Measurements from ENCODE around the gene ZNF621. TPM values are rescaled to one million over a fixed set of nuclear protein-coding genes. Genes with fewer than 3 reads are reported as not detected.

ZNF621 gene
- total and polyA plus RNA-seq, 9 of the 15 experiments (the other 6 are each of a cell fraction or from before 2014, with no cell fraction given): 4.7 to 28.9 (median 20.6) TPM

DNA sequence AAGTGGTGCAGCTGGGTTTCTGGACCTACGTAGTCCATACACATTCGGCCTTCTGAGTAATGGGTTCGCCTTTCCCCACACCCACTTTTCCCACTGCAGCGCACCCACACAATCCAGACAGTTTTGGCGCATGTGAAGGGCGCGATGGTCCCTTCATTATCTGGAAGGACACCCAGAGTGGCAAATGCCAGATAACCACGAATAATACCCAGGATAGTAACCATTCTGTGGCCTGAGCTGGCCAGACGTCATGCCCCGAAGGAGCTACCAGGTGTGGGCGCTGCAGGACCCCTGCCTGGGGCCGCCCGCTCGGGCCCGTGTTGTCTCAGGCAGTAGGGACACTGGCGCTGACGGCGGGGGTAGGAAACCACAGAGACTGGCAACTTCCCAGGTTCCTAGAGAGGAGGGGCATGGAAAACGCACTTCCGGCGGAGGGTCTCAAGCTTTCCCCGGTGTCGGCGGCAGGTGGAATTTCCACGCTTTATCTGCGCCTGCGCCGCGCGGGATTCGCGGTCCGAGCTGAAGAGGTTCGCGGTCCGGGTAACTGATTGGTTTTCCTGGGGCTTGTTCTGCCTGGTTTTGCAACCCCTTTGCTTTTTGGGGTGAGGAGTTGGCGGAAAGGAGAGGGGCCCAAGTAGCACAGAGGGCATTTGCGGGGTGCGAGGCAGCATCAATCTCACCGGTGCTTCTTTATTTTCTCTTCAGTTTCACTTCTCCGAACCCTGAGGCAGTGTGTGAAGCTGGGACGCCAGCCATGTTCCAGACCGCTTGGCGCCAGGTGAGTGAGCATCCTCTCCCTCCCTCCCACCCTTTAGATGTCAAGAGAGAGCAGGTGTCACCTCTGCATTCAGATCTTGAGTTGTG is 18.9 kb upstream of the ZNF621 start, which contains the start of gene ZNF620:
Gene ZNF620, plus strand, starts transcription at position 441 of the 864 bp plus-strand sequence. Its CDS starts 314 bp downstream, at position 755.
- intact Hi-C loops (cut with micrococcal nuclease): no loop called here
- no peaks in the 10 kb centered on the region for H3K79me2 ChIP-seq (ENCODE audit: control insufficient read depth, insufficient read depth, low read length)
- H3K27me3 ChIP-seq (ENCODE audit: control insufficient read depth in 2 of 2, insufficient read depth in 2 of 2, low read length in 2 of 2): no peaks in the 10 kb centered on the region
- peak within 1 kb of the TSS; percentile 84 for H2AFZ ChIP-seq (ENCODE audit: low read depth, low read length)
- ATAC-seq: peak; percentile 96
- 14% methylated on average over 40 of the region's 44 CpGs for WGBS (ENCODE audit: insufficient coverage, low coverage, missing lambda C conversion rate)
- no peaks in the 10 kb centered on the region for H3K36me3 ChIP-seq (ENCODE audit: control insufficient read depth, insufficient read depth, low read length)
- DNase-seq (ENCODE audit: extremely low read depth in 1 of 4, low spot score in 3 of 4): peak; percentile 78 to 86 (median 82)
- H3K4me1 ChIP-seq (replicated peaks in 1 of 2; ENCODE audit: control insufficient read depth in 2 of 2, insufficient read depth in 2 of 2, low read length in 2 of 2): peaks cover 0 to 7% of the 10 kb centered on the region in 2 experiments; a peak in 3 of 5 replicates
- no peaks in the 10 kb centered on the region for H3K9me3 ChIP-seq (replicated peaks; ENCODE audit: control insufficient read depth, insufficient read depth, low read depth, low read length)
- TSS peak; percentile 94 for BruUV-seq (replicated peaks)
- H3K9me1 ChIP-seq (ENCODE audit: control insufficient read depth, insufficient read depth, low read length): no peaks in the 10 kb centered on the region
- ChIA-PET POLR2A (interaction anchor here (0.6 to 2.5 kb wide), 14 partner anchors 10 to 194 kb away, joined by 3 to 19 read pairs (median 4); partner anchors contain the start of genes ZNF619 and ZNF621), CTCF (ENCODE audit: low intra/inter-chr PET ratio) (no interaction called here)
- H3K4me3 ChIP-seq: peak within 1 kb of the TSS; percentile 52
- H3K9ac ChIP-seq (ENCODE audit: insufficient read depth in 1 of 2, low read depth in 2 of 2, low read length in 2 of 2): peak within 1 kb of the TSS; percentile 42 to 91
- peak within 1 kb of the TSS; percentile 77 for H3K4me2 ChIP-seq (ENCODE audit: insufficient read depth, low read length)
- in situ Hi-C loops (cut with MboI): no loop called here
- FAIRE-seq: peak; percentile 44
- peak within 1 kb of the TSS; percentile 55 for H3K27ac ChIP-seq (ENCODE audit: extremely low read depth, low read depth, low read length)
- H4K20me1 ChIP-seq (replicated peaks; ENCODE audit: control insufficient read depth, insufficient read depth, low read length): no peaks in the 10 kb centered on the region
- TF ChIP-seq KLF1 (tag; IDR thresholded peaks at IDR 0.05) (no peak), FOXJ3 (CRISPR knock-in tag; IDR thresholded peaks at IDR 0.05) (no peak), RAD21 (CRISPR knock-in tag; conservative IDR thresholded peaks at IDR 0.05 in 1 of 2, IDR thresholded peaks at IDR 0.05 in 1 of 2) (peak in 1 of 2 experiments; percentile 53; a peak in 2 of 4 replicates), STAT5A (IDR thresholded peaks at IDR 0.05; ENCODE audit: borderline replicate concordance, low read length) (no peak), ZNF79 (CRISPR knock-in tag; IDR thresholded peaks at IDR 0.05; ENCODE audit: low read depth) (no peak), TOE1 (IDR thresholded peaks at IDR 0.05; ENCODE audit: borderline replicate concordance) (peak; percentile 62; the same call in 1 of the 2 replicates), TOE1 (CRISPR knock-in tag; IDR thresholded peaks at IDR 0.05; ENCODE audit: borderline replicate concordance, low read depth) (no peak), NR3C1 (CRISPR knock-in tag; IDR thresholded peaks at IDR 0.05) (no peak), MEIS2 (IDR thresholded peaks at IDR 0.05; ENCODE audit: partially characterized antibody) (no peak), CHD4 (IDR thresholded peaks at IDR 0.05; ENCODE audit: insufficient read depth, insufficient replicate concordance, low read depth, low read length, poor library complexity, severe bottlenecking) (no peak), CTBP1 (IDR thresholded peaks at IDR 0.05; ENCODE audit: borderline replicate concordance) (peak; percentile 56), ZNF316 (IDR thresholded peaks at IDR 0.05) (no peak)
- TF ChIP-seq, protein P1, sequence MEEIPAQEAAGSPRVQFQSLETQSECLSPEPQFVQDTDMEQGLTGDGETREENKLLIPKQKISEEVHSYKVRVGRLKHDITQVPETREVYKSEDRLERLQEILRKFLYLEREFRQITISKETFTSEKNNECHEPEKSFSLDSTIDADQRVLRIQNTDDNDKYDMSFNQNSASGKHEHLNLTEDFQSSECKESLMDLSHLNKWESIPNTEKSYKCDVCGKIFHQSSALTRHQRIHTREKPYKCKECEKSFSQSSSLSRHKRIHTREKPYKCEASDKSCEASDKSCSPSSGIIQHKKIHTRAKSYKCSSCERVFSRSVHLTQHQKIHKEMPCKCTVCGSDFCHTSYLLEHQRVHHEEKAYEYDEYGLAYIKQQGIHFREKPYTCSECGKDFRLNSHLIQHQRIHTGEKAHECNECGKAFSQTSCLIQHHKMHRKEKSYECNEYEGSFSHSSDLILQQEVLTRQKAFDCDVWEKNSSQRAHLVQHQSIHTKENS (CRISPR knock-in tag; IDR thresholded peaks at IDR 0.05): no peak
- TF ChIP-seq, protein P2, sequence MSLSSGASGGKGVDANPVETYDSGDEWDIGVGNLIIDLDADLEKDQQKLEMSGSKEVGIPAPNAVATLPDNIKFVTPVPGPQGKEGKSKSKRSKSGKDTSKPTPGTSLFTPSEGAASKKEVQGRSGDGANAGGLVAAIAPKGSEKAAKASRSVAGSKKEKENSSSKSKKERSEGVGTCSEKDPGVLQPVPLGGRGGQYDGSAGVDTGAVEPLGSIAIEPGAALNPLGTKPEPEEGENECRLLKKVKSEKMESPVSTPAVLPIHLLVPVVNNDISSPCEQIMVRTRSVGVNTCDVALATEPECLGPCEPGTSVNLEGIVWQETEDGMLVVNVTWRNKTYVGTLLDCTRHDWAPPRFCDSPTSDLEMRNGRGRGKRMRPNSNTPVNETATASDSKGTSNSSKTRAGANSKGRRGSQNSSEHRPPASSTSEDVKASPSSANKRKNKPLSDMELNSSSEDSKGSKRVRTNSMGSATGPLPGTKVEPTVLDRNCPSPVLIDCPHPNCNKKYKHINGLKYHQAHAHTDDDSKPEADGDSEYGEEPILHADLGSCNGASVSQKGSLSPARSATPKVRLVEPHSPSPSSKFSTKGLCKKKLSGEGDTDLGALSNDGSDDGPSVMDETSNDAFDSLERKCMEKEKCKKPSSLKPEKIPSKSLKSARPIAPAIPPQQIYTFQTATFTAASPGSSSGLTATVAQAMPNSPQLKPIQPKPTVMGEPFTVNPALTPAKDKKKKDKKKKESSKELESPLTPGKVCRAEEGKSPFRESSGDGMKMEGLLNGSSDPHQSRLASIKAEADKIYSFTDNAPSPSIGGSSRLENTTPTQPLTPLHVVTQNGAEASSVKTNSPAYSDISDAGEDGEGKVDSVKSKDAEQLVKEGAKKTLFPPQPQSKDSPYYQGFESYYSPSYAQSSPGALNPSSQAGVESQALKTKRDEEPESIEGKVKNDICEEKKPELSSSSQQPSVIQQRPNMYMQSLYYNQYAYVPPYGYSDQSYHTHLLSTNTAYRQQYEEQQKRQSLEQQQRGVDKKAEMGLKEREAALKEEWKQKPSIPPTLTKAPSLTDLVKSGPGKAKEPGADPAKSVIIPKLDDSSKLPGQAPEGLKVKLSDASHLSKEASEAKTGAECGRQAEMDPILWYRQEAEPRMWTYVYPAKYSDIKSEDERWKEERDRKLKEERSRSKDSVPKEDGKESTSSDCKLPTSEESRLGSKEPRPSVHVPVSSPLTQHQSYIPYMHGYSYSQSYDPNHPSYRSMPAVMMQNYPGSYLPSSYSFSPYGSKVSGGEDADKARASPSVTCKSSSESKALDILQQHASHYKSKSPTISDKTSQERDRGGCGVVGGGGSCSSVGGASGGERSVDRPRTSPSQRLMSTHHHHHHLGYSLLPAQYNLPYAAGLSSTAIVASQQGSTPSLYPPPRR (CRISPR knock-in tag; IDR thresholded peaks at IDR 0.05; ENCODE audit: borderline replicate concordance): no peak
